ENCODE measurements around the gene CCDC69.
"Not testable (repeated sequence)": the region's sequence is repeated elsewhere in the genome, so short reads cannot be mapped to it uniquely, and the experiment has no call there.

CCDC69 gene

GRCh38 chr5:151223447-151224264 is at the start of gene CCDC69:
Gene CCDC69 (minus strand): TSS chr5:151224092. CDS start chr5:151223970, 122 bp downstream.
- DNase-seq (ENCODE audit: low read depth) = no peak

- DNase-seq (ENCODE audit: low read depth) = no peak
Measured at GRCh38 chr5:151271336-151271735, 47.4 kb upstream of the CCDC69 start.

GRCh38 chr5:151270599-151270998 is 46.7 kb upstream of the CCDC69 start:
- DNase-seq (ENCODE audit: low read depth) = no peak

- DNase-seq (ENCODE audit: low read depth) = no peak
Measured at GRCh38 chr5:151267491-151268260, 43.8 kb upstream of the CCDC69 start.

GRCh38 chr5:151264113-151264512 is 40.2 kb upstream of the CCDC69 start:
- DNase-seq (ENCODE audit: low read depth) = no peak

GRCh38 chr5:151262532-151262931 is 38.6 kb upstream of the CCDC69 start:
- no peak for DNase-seq (ENCODE audit: low read depth)

GRCh38 chr5:151259931-151260330 is 36.0 kb upstream of the CCDC69 start:
- DNase-seq (ENCODE audit: low read depth) = no peak

GRCh38 chr5:151258816-151259215 is 34.9 kb upstream of the CCDC69 start:
- no peak for DNase-seq (ENCODE audit: low read depth)

GRCh38 chr5:151258201-151258611 is 34.3 kb upstream of the CCDC69 start:
- no peak for DNase-seq (ENCODE audit: low read depth)

- DNase-seq (ENCODE audit: low read depth) = no peak
Measured at GRCh38 chr5:151257731-151258181, 33.9 kb upstream of the CCDC69 start.

GRCh38 chr5:151255621-151256286 is 31.9 kb upstream of the CCDC69 start:
- DNase-seq (ENCODE audit: low read depth) = no peak

GRCh38 chr5:151254990-151255389 is 31.1 kb upstream of the CCDC69 start:
- DNase-seq (ENCODE audit: low read depth) = not testable (repeated sequence)

GRCh38 chr5:151254556-151254955 is 30.7 kb upstream of the CCDC69 start:
- no peak for DNase-seq (ENCODE audit: low read depth)

- no peak for DNase-seq (ENCODE audit: low read depth)
Measured at GRCh38 chr5:151253605-151253950, 29.7 kb upstream of the CCDC69 start.

GRCh38 chr5:151252762-151253604 is 29.1 kb upstream of the CCDC69 start, which contains the start of gene GM2A:
Gene GM2A (plus strand): TSS chr5:151253185. CDS start chr5:151253217, 32 bp downstream.
- DNase-seq (ENCODE audit: low read depth) = peak; percentile 98

- no peak for DNase-seq (ENCODE audit: low read depth)
Measured at GRCh38 chr5:151251621-151252020, 27.7 kb upstream of the CCDC69 start.

- DNase-seq (ENCODE audit: low read depth) = peak; percentile 11
Measured at GRCh38 chr5:151251001-151251551, 27.2 kb upstream of the CCDC69 start.

GRCh38 chr5:151250346-151251000 is 26.6 kb upstream of the CCDC69 start:
- no peak for DNase-seq (ENCODE audit: low read depth)

- DNase-seq (ENCODE audit: low read depth) = no peak
Measured at GRCh38 chr5:151249281-151249680, 25.4 kb upstream of the CCDC69 start.

- DNase-seq (ENCODE audit: low read depth) = no peak
Measured at GRCh38 chr5:151248651-151249050, 24.8 kb upstream of the CCDC69 start.

All from T-helper 22 cell (primary cell).